Measurements from ENCODE around the gene TACR1. TPM values are rescaled to one million over a fixed set of nuclear protein-coding genes. Genes with fewer than 3 reads are reported as not detected.

TACR1 gene
- total and polyA plus RNA-seq, 2 of the 13 experiments (the other 11 are each of a cell fraction or from before 2014, with no cell fraction given) = not detected

DNA sequence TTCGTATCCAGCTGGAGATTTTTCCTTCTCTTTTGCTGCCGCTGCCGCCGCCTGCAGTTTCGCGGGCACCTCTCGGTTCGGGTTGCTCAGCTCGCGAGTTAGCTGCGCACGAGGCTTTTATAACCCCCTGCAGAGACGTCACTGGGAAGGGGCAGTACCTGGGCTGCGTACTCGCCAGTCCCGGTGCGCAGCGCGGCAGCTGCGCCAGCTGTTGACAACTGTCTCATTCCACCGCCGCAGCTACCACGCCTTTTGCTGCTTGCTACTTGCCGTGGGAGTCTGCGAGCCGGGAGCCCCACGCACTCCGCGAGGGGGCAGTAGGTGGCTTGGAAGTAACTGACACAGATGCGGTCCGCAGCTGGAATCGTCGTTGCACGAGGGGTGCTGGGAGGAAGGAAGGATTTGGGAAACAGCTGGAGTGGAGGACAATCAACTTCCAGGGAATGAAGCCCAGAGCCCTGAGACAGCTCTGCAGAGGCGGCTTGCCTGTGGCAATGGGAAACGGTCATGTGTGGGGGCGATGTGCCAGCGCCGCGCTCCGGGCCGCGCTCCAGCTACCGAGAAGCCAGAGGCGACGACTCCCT, at the start of gene TACR1 (continued):
- TF ChIP-seq ZNF710 (CRISPR knock-in tag; IDR thresholded peaks at IDR 0.05; ENCODE audit: borderline replicate concordance) (no peak), PAF1 (CRISPR knock-in tag; IDR thresholded peaks at IDR 0.05) (no peak), STAG1 (CRISPR knock-in tag; IDR thresholded peaks at IDR 0.05) (peak; percentile 59), FOXK2 (IDR thresholded peaks at IDR 0.05) (no peak), ZNF296 (CRISPR knock-in tag; conservative IDR thresholded peaks at IDR 0.05) (no peak), UBTF (CRISPR knock-in tag; IDR thresholded peaks at IDR 0.05) (peak; percentile 16; the same call in 1 of the 2 replicates), ZIK1 (CRISPR knock-in tag; IDR thresholded peaks at IDR 0.05; ENCODE audit: borderline replicate concordance, low read depth) (no peak), ZKSCAN5 (CRISPR knock-in tag; IDR thresholded peaks at IDR 0.05) (no peak), NAIF1 (CRISPR knock-in tag; IDR thresholded peaks at IDR 0.05; ENCODE audit: borderline replicate concordance) (no peak), FOXP1 (IDR thresholded peaks at IDR 0.05) (no peak), FOXP1 (CRISPR knock-in tag; IDR thresholded peaks at IDR 0.05) (no peak), ZNF280B (CRISPR knock-in tag; IDR thresholded peaks at IDR 0.05; ENCODE audit: borderline replicate concordance) (peak; percentile 71; the same call in 1 of the 2 replicates), ZNF75D (CRISPR knock-in tag; IDR thresholded peaks at IDR 0.05; ENCODE audit: borderline replicate concordance) (no peak), NR1H2 (CRISPR knock-in tag; IDR thresholded peaks at IDR 0.05; ENCODE audit: borderline replicate concordance, low read depth) (no peak), MXD4 (CRISPR knock-in tag; IDR thresholded peaks at IDR 0.05) (no peak)
- TF ChIP-seq, protein P1, sequence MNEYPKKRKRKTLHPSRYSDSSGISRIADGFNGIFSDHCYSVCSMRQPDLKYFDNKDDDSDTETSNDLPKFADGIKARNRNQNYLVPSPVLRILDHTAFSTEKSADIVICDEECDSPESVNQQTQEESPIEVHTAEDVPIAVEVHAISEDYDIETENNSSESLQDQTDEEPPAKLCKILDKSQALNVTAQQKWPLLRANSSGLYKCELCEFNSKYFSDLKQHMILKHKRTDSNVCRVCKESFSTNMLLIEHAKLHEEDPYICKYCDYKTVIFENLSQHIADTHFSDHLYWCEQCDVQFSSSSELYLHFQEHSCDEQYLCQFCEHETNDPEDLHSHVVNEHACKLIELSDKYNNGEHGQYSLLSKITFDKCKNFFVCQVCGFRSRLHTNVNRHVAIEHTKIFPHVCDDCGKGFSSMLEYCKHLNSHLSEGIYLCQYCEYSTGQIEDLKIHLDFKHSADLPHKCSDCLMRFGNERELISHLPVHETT (CRISPR knock-in tag; conservative IDR thresholded peaks at IDR 0.05) = no peak
- TF ChIP-seq, protein P2, sequence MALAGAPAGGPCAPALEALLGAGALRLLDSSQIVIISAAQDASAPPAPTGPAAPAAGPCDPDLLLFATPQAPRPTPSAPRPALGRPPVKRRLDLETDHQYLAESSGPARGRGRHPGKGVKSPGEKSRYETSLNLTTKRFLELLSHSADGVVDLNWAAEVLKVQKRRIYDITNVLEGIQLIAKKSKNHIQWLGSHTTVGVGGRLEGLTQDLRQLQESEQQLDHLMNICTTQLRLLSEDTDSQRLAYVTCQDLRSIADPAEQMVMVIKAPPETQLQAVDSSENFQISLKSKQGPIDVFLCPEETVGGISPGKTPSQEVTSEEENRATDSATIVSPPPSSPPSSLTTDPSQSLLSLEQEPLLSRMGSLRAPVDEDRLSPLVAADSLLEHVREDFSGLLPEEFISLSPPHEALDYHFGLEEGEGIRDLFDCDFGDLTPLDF (CRISPR knock-in tag; IDR thresholded peaks at IDR 0.05) = no peak; the same call in 1 of the 2 replicates
- TF ChIP-seq, protein P3, sequence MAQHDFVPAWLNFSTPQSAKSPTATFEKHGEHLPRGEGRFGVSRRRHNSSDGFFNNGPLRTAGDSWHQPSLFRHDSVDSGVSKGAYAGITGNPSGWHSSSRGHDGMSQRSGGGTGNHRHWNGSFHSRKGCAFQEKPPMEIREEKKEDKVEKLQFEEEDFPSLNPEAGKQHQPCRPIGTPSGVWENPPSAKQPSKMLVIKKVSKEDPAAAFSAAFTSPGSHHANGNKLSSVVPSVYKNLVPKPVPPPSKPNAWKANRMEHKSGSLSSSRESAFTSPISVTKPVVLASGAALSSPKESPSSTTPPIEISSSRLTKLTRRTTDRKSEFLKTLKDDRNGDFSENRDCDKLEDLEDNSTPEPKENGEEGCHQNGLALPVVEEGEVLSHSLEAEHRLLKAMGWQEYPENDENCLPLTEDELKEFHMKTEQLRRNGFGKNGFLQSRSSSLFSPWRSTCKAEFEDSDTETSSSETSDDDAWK (CRISPR knock-in tag; IDR thresholded peaks at IDR 0.05) = no peak
